ENCODE results near the gene KDM4E.

KDM4E gene

DNA sequence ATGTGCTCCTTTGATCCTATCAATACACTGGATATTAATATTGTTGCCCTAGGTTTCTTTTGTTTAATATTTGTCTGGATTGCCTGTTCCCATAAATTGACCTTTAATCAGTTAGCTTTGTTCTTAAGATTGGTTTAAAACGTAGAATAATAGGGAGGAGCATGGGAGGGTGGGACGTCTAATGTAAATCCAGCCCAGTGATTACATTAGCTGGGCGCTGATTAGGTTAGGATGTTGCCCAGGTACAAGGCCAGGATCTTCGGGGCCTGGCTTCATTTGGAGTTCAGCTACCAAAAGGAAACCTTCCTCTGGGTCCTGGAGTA lies 41.6 kb downstream of the KDM4E start, which contains the start of gene SRSF8:
Gene SRSF8, plus strand, starts transcription at position 204 of the 323 bp plus-strand sequence. CDS start 308 bp downstream, outside the sequence.
- H4K20me1 ChIP-seq: peaks cover 21% of the 10 kb centered on the region
- peak within 1 kb of the TSS; percentile 81 for H3K4me2 ChIP-seq
- H3K4me1 ChIP-seq: peaks cover 27% of the 10 kb centered on the region
- no peak for TF ChIP-seq Cebpa-rat (IDR thresholded peaks at IDR 0.05)
- peak within 1 kb of the TSS; percentile 96 for H3K4me3 ChIP-seq
- no peaks in the 10 kb centered on the region for H3K9me3 ChIP-seq
- H3K27me3 ChIP-seq: no peaks in the 10 kb centered on the region
- peak within 1 kb of the TSS; percentile 99 for H3K27ac ChIP-seq
- peak within 1 kb of the TSS; percentile 98 for H3K9ac ChIP-seq
- no peaks in the 10 kb centered on the region for H3K36me3 ChIP-seq

DNA sequence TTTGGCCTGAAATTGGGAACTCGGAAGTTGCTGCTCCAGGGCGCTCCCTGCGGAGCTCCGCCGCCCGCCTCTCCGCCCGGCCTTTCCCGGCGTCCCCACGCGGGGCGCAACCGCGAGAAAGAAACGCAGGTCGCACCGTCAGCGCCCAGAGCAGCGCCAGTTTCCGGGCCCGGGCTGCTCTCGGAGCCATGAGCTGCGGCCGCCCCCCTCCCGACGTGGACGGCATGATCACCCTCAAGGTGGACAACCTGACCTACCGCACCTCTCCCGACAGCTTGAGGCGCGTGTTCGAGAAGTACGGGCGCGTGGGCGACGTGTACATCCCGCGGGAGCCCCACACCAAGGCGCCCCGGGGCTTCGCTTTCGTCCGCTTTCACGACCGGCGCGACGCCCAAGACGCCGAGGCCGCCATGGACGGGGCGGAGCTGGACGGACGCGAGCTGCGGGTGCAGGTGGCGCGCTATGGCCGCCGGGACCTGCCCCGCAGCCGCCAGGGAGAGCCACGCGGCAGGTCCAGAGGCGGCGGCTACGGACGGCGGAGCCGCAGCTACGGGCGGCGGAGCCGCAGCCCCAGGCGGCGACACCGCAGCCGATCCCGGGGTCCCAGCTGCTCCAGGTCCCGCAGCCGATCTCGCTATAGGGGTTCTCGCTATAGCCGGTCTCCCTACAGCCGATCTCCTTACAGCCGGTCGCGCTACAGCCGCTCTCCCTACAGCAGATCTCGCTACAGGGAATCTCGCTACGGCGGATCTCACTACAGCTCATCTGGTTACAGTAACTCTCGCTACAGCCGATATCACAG lies 42.2 kb downstream of the KDM4E start:
- Histone ChIP-seq H3K9ac (peak overlapping the region; percentile 98), H3K9me3 (no peaks in the 10 kb centered on the region), H3K4me1 (peaks cover 30% of the 10 kb centered on the region), H3K27me3 (no peaks in the 10 kb centered on the region), H3K36me3 (no peaks in the 10 kb centered on the region), H3K27ac (peak overlapping the region; percentile 99), H3K4me2 (peak overlapping the region; percentile 81), H3K4me3 (peak overlapping the region; percentile 96), H4K20me1 (peaks cover 21% of the 10 kb centered on the region)
- TF ChIP-seq Cebpa-rat (IDR thresholded peaks at IDR 0.05): no peak

DNA sequence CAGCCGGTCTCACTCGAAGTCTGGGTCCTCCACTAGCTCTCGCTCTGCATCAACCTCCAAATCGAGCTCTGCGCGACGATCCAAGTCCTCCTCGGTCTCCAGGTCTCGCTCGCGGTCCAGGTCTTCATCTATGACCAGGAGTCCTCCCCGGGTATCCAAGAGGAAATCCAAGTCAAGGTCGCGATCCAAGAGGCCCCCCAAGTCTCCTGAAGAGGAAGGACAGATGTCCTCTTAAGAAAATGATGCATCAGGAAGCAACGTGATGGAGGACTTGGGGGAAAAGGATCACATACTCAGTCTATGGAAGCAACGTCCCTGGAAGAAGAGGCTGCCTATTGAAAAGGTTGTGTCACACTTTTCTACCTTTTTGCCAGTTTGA lies 42.8 kb downstream of the KDM4E start:
- peak overlapping the region; percentile 98 for H3K9ac ChIP-seq
- peaks cover 36% of the 10 kb centered on the region for H3K4me1 ChIP-seq
- TF ChIP-seq Cebpa-rat (IDR thresholded peaks at IDR 0.05): no peak
- peak overlapping the region; percentile 81 for H3K4me2 ChIP-seq
- H3K27me3 ChIP-seq: no peaks in the 10 kb centered on the region
- H3K4me3 ChIP-seq: peak overlapping the region; percentile 96
- peaks cover 21% of the 10 kb centered on the region for H4K20me1 ChIP-seq
- peak overlapping the region; percentile 99 for H3K27ac ChIP-seq
- no peaks in the 10 kb centered on the region for H3K36me3 ChIP-seq
- no peaks in the 10 kb centered on the region for H3K9me3 ChIP-seq

DNA sequence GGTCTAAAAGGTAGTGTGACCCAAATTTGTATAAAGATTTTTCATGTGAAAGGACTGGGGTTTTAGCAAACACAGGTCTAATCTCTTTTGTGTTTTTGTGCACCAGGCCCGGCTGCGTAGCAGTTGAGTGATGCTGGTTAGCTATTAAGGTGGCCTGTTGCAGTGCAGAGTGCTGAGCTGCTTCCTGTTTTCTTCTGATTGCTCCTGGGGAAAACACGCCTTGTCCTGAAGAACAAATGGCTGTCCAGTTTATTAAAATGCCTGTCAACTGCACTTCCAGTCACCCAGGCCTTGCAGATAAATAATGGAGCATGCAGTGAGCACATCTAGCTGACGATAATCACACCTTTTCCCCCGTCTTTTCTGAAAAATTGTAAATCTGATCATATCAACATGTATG lies 43.5 kb downstream of the KDM4E start:
- no peak for TF ChIP-seq Cebpa-rat (IDR thresholded peaks at IDR 0.05)
- Histone ChIP-seq H3K4me2 (peak overlapping the region; percentile 81), H3K27me3 (no peaks in the 10 kb centered on the region), H3K4me3 (peak overlapping the region; percentile 96), H3K9me3 (no peaks in the 10 kb centered on the region), H3K9ac (peak overlapping the region; percentile 98), H3K27ac (peak overlapping the region; percentile 99), H4K20me1 (peaks cover 21% of the 10 kb centered on the region), H3K36me3 (no peaks in the 10 kb centered on the region), H3K4me1 (peaks cover 39% of the 10 kb centered on the region)

DNA sequence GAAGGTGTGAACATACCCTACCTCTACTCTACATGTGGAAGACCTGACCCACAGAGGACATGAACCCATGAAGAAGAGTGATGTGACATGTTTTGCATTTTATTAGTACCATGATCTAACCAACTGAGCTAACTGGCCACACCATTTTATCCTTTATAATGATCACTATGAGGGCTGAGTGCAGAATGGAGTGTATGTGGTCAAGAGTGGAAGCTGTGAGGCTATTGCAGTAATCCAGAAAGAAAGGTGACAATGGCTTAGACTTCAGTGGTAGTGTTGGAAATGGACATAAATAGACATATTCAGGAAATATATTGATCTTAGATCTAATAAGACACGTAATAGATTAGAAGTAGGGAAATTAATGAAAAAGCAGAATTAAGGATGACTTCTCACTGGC lies 45.4 kb downstream of the KDM4E start:
- no peak for TF ChIP-seq Cebpa-rat (IDR thresholded peaks at IDR 0.05)
- H3K4me3 ChIP-seq: no peak overlapping the region
- no peak overlapping the region for H3K9ac ChIP-seq
- H4K20me1 ChIP-seq: peaks cover 21% of the 10 kb centered on the region
- H3K9me3 ChIP-seq: no peaks in the 10 kb centered on the region
- H3K4me2 ChIP-seq: peak overlapping the region; percentile 81
- peaks cover 58% of the 10 kb centered on the region for H3K4me1 ChIP-seq
- H3K27ac ChIP-seq: no peak overlapping the region
- no peaks in the 10 kb centered on the region for H3K36me3 ChIP-seq
- no peaks in the 10 kb centered on the region for H3K27me3 ChIP-seq

DNA sequence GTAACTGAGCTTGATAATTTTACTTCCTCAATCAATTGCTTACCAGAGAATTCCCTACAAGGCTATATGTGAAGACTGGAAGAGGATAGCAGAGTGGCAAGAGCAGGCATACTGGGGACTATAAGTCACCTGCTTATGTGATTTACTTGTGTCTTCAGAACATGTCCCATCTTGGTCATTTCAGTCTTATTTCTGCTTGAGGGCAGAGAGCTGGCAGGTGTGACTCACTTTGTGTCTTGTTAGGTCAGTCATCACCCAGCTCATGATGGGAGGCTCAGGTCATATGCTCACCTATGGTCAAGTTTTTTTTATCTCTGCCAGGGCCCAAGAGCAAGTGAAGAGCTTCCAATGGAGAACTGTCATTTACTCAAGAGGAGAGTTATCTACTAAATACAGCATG lies 47.9 kb downstream of the KDM4E start:
- no peaks in the 10 kb centered on the region for H3K9me3 ChIP-seq
- H3K4me1 ChIP-seq: peaks cover 82% of the 10 kb centered on the region
- peaks cover 21% of the 10 kb centered on the region for H4K20me1 ChIP-seq
- H3K4me3 ChIP-seq: no peak overlapping the region
- H3K27ac ChIP-seq: no peak overlapping the region
- TF ChIP-seq Cebpa-rat (IDR thresholded peaks at IDR 0.05): no peak
- no peak overlapping the region for H3K9ac ChIP-seq
- no peak overlapping the region for H3K4me2 ChIP-seq
- no peaks in the 10 kb centered on the region for H3K27me3 ChIP-seq
- no peaks in the 10 kb centered on the region for H3K36me3 ChIP-seq

DNA sequence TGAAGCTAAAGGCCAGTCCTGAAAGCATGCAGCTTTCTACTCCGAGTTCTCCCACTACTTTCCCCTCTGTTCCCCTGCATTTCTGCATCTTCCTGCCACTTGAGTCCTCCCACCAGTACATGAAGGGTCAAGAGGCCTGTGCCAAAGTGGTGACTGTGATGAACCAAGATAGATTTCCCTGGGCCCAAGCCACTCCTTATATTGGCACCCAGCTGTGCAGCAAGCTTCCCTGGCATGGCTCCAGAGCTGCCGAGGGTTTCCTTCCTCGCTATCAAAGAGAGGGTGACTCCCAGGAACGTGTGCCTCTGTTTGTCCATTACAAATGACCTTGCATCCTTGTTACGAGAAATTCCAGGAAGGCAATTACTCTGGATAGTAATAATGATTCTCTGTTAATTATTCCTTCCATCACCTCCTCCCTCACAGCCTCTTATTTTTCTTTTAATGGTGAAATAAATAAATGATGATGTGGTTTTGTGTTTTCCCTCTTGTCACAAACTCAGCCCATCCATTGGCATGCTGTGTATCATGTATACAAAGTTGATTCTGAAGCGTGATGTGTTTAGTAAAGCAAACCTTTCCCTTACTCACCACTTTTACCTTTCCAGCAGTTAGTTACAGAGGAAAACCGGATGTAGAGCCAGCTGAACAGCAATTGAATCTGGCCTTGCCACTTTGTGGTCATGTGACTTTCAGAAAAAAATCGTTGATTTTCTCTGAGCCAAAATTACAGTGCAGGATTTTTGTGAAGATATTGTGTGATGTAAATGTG lies 49.9 kb downstream of the KDM4E start:
- TF ChIP-seq Cebpa-rat (IDR thresholded peaks at IDR 0.05): no peak
- Histone ChIP-seq H3K4me1 (peaks cover 91% of the 10 kb centered on the region), H3K27me3 (no peaks in the 10 kb centered on the region), H3K4me2 (peak overlapping the region; percentile 64), H4K20me1 (peaks cover 7% of the 10 kb centered on the region; the same call in 1 of the 2 replicates), H3K36me3 (no peaks in the 10 kb centered on the region), H3K4me3 (no peak overlapping the region), H3K9ac (no peak overlapping the region), H3K27ac (no peak overlapping the region; the same call in none of the 2 replicates), H3K9me3 (no peaks in the 10 kb centered on the region)

DNA sequence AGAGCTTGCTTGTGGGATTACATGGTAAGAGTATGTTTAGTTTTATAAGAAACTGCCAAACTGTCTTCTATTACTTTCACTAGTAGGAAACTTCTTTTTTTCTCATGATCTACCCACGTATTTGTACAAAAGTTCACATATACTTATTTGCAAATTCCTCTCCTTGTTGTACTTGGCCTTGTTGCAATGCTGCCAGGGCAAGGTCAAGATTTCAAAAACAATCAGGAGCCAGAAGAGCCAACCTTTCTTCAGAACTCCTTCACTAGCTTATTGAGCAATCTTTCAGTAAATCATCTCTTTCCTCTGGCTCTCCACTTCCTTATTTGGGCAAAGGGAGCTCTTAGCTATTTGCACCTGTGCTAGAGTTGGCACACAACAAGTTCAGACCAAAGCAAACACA lies 51.4 kb downstream of the KDM4E start:
- H4K20me1 ChIP-seq: no peaks in the 10 kb centered on the region
- no peaks in the 10 kb centered on the region for H3K36me3 ChIP-seq
- H3K9me3 ChIP-seq: no peaks in the 10 kb centered on the region
- TF ChIP-seq Cebpa-rat (IDR thresholded peaks at IDR 0.05): peak; percentile 87
- H3K9ac ChIP-seq: no peak overlapping the region
- H3K27ac ChIP-seq: no peak overlapping the region
- H3K4me3 ChIP-seq: no peak overlapping the region
- H3K4me1 ChIP-seq: peaks cover 91% of the 10 kb centered on the region
- H3K4me2 ChIP-seq: peak overlapping the region; percentile 56
- no peaks in the 10 kb centered on the region for H3K27me3 ChIP-seq

DNA sequence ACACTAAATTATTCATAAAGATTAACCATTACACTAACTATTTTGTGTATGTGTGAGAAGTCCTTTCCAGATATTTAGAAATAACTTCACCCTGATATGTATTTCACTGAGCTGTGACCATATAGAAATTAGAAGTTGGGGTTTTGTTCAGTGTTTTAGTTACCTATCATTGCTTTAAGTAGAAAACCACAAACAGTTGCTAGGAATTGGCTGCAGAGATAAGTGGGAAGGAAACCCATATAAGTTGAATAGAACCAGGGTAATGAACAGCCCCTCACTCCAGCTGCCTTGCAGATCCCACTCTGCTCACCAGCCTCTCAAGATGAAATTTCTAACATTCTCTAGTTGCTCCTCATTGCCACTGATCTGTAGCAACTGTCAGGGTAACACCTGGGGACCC lies 51.9 kb downstream of the KDM4E start:
- H3K4me3 ChIP-seq: no peak overlapping the region
- peaks cover 91% of the 10 kb centered on the region for H3K4me1 ChIP-seq
- no peaks in the 10 kb centered on the region for H3K27me3 ChIP-seq
- H3K27ac ChIP-seq: no peak overlapping the region
- no peaks in the 10 kb centered on the region for H3K36me3 ChIP-seq
- no peak for TF ChIP-seq Cebpa-rat (IDR thresholded peaks at IDR 0.05)
- no peaks in the 10 kb centered on the region for H4K20me1 ChIP-seq
- peak overlapping the region; percentile 56 for H3K4me2 ChIP-seq
- H3K9ac ChIP-seq: no peak overlapping the region
- no peaks in the 10 kb centered on the region for H3K9me3 ChIP-seq
